ENCODE measurements around the gene HOXD9.

HOXD9 gene

GRCh38 chr2:176173567-176174381 lies 51.3 kb downstream of the HOXD9 start:
- CTCF ChIA-PET: interaction anchor here (1.4 to 3.8 kb wide), 2 partner anchors 34 to 281 kb away, joined by 5 to 17 read pairs; no protein-coding TSS in a partner anchor
- no peak for DNase-seq
- Mint-ChIP-seq H3K36me3 (no peaks in the 10 kb centered on the region), H3K4me1 (peaks cover 5% of the 10 kb centered on the region), H3K4me3 (no peak overlapping the region), H3K9me3 (no peaks in the 10 kb centered on the region), H3K27me3 (peaks cover 100% of the 10 kb centered on the region), H3K27ac (no peak overlapping the region)

DNA sequence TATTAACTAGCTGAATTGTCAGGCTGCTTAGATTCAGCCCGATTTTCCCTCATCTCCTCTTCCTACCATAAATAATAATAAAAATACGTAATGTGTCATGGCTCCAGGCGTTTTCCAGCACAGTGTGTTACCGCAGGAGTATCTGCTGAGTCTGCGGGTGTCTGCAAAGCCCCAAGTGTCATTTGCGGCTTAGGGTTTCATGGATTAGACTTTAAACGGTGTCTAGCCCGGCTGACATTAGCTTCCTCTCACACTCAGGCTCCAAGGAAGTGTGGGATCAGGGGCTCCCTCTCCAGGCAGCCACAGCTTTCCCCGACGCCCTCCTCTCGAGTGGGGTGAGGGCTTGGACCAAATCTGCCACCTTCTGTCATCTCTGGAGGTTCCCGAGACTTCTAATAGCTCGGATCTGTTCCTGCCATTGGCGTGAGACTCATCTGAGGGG lies 51.9 kb downstream of the HOXD9 start:
- Mint-ChIP-seq H3K4me3 (no peak overlapping the region), H3K36me3 (no peaks in the 10 kb centered on the region), H3K27me3 (peaks cover 100% of the 10 kb centered on the region), H3K4me1 (peaks cover 5% of the 10 kb centered on the region), H3K9me3 (no peaks in the 10 kb centered on the region), H3K27ac (no peak overlapping the region)
- DNase-seq: no peak
- CTCF ChIA-PET: interaction anchor here (1.0 to 3.8 kb wide), 3 partner anchors 35 to 974 kb away, joined by 4 to 17 read pairs (median 5); no protein-coding TSS in a partner anchor

All from activated naive CD4-positive, alpha-beta T cell treated with anti-CD3 and anti-CD28 coated beads, Interleukin-2, amount 10 ng/mL, durations not matched to agents 7 days and 5 days (primary cell).